Breast epithelium (tissue), 4 donors: ENCODE measurements around the gene AKR7A3. TPM values are rescaled to one million over a fixed set of nuclear protein-coding genes. Genes with fewer than 3 reads are reported as not detected.
A peak's percentile ranks its signal among the peaks of the same experiment; 100 is the strongest.
"Not testable (repeated sequence)": the region's sequence is repeated elsewhere in the genome, so short reads cannot be mapped to it uniquely, and the experiment has no call there.

Experiments
- DNase-seq, 2 donors: peaks; one replicate each; pipeline ENCODE4 v3.0.0-alpha.2; 2019; ENCODE audit warnings: low spot score in 2 of 2
- H3K27ac ChIP-seq, 2 donors: fragments of 200-600 bp; sonication (generic) in 1 of 2; one replicate each; pipeline ENCODE4 v1.5.1; 2016 to 2019; ENCODE audit warnings: mild to moderate bottlenecking in 1 of 2
- H3K27me3 ChIP-seq, 2 donors: fragments of 200-600 bp; sonication (generic) in 1 of 2; one replicate each; pipeline versions ENCODE4 v1.5.1 to v1.6.0; 2017 to 2019; ENCODE audit warnings: control low read depth in 1 of 2, mild to moderate bottlenecking in 1 of 2
- H3K36me3 ChIP-seq: fragments of 200-600 bp; one replicate; pipeline ENCODE4 v1.5.1; 2019
- H3K4me1 ChIP-seq, 2 donors: fragments of 200-600 bp; sonication (generic); one replicate each; pipeline ENCODE4 v1.5.1; 2016 to 2019; ENCODE audit warnings: control low read depth in 1 of 2
- H3K4me3 ChIP-seq, 3 donors: fragments of 200-600 bp; sonication (generic); 1 replicate in 2 of 3; 2 replicates in 1 of 3; pipeline ENCODE4 v1.5.1; 2016 to 2019; ENCODE audit warnings: mild to moderate bottlenecking in 3 of 3, moderate library complexity in 2 of 3
- H3K9me3 ChIP-seq, 2 donors: fragments of 200-600 bp; sonication (generic) in 1 of 2; one replicate each; pipeline ENCODE4 v1.5.1; 2016 to 2019; ENCODE audit warnings: control low read depth in 1 of 2
- CTCF ChIP-seq, 3 donors: fragments of 450-650 bp; IDR thresholded peaks; one replicate each; pipeline ENCODE4 v1.5.1; 2016 to 2017; ENCODE audit warnings: antibody characterized with exemption in 3 of 3, mild to moderate bottlenecking in 3 of 3, moderate library complexity in 3 of 3
- POLR2A ChIP-seq: fragments of 450-650 bp; IDR thresholded peaks from one replicate; pipeline ENCODE4 v1.6.1; 2016; ENCODE audit warnings: antibody characterized with exemption, mild to moderate bottlenecking, moderate library complexity
- POLR2AphosphoS5 ChIP-seq, 3 donors: sonication (generic); formaldehyde crosslinking; IDR thresholded peaks; one replicate each; pipeline ENCODE4 v1.6.1; 2017; ENCODE audit warnings: antibody characterized with exemption in 3 of 3
- intact Hi-C: fragments of 100-400 bp; cut with DNase I; formaldehyde crosslinking; loops from one replicate; pipeline ENCODE4 v1.15.1; 2023; ENCODE audit warnings: low total_unique reads
- total RNA-seq, 3 donors: library from RNA; depleted of rRNA; stranded (reverse); fragments of >200 nt; gene quantifications; one replicate each; pipeline ENCODE4 v1.1.0, GENCODE V29; 2016

AKR7A3 gene
- total RNA-seq, 3 donors from 2014 or later = 1.4 to 7.9 (median 5.1) TPM

- Histone ChIP-seq H3K4me3 (no peak overlapping the region), H3K27ac (no peak overlapping the region), H3K4me1 (peaks cover 5 to 6% of the 10 kb centered on the region in 2 donors), H3K36me3 (peaks cover 8% of the 10 kb centered on the region), H3K9me3 (no peaks in the 10 kb centered on the region), H3K27me3 (no peaks in the 10 kb centered on the region)
- TF ChIP-seq POLR2A (no peak), CTCF (IDR thresholded peaks at IDR 0.05) (no peak), POLR2AphosphoS5 (IDR thresholded peaks at IDR 0.05) (no peak)
- DNase-seq = no peak
- intact Hi-C loops = no loop called here
These were observed 18.4 kb upstream of the AKR7A3 start for GRCh38 chr1:19306941-19307340.

GRCh38 chr1:19305880-19306279, 17.3 kb upstream of the AKR7A3 start:
- no peak for DNase-seq
- intact Hi-C loops = no loop called here

GRCh38 chr1:19304081-19304480, 15.5 kb upstream of the AKR7A3 start:
- DNase-seq, H3K36me3 ChIP-seq, H3K27me3 ChIP-seq, H3K9me3 ChIP-seq, intact Hi-C loops, H3K27ac ChIP-seq, H3K4me1 ChIP-seq, H3K4me3 ChIP-seq: not testable (repeated sequence)

More at GRCh38 chr1:19305880-19306279, 17.3 kb upstream of the AKR7A3 start:
- TF ChIP-seq POLR2AphosphoS5 (IDR thresholded peaks at IDR 0.05) (no peak), CTCF (IDR thresholded peaks at IDR 0.05) (no peak), POLR2A (no peak)
- no peaks in the 10 kb centered on the region for H3K9me3 ChIP-seq
- peaks cover 4% of the 10 kb centered on the region in 2 donors for H3K4me1 ChIP-seq
- H3K4me3 ChIP-seq = no peak overlapping the region
- no peaks in the 10 kb centered on the region for H3K27me3 ChIP-seq
- H3K27ac ChIP-seq = no peak overlapping the region
- H3K36me3 ChIP-seq = peaks cover 8% of the 10 kb centered on the region

- H3K27ac ChIP-seq = no peak overlapping the region
- peaks cover 0 to 4% of the 10 kb centered on the region in 2 donors for H3K9me3 ChIP-seq
- peaks cover 8% of the 10 kb centered on the region for H3K36me3 ChIP-seq
- intact Hi-C loops = no loop called here
- no peaks in the 10 kb centered on the region for H3K27me3 ChIP-seq
- H3K4me1 ChIP-seq = no peaks in the 10 kb centered on the region
- no peak for DNase-seq
- no peak overlapping the region for H3K4me3 ChIP-seq
- TF ChIP-seq CTCF (IDR thresholded peaks at IDR 0.05) (no peak), POLR2AphosphoS5 (IDR thresholded peaks at IDR 0.05) (no peak), POLR2A (no peak)
These were observed 11.6 kb upstream of the AKR7A3 start for GRCh38 chr1:19300211-19300610.

GRCh38 chr1:19294638-19295037, 6.1 kb upstream of the AKR7A3 start:
- intact Hi-C loops = loop anchor here (5.0 kb wide), 1 partner anchor 908 kb away; no protein-coding TSS in a partner anchor
- no peak overlapping the region for H3K27ac ChIP-seq
- H3K9me3 ChIP-seq = peaks cover 12 to 19% of the 10 kb centered on the region in 2 donors
- H3K4me3 ChIP-seq = no peak overlapping the region
- no peak for DNase-seq
- TF ChIP-seq POLR2AphosphoS5 (IDR thresholded peaks at IDR 0.05) = no peak
- TF ChIP-seq CTCF (IDR thresholded peaks at IDR 0.05) = no peak
- TF ChIP-seq POLR2A = no peak
- H3K36me3 ChIP-seq = no peaks in the 10 kb centered on the region
- no peaks in the 10 kb centered on the region for H3K27me3 ChIP-seq
- no peaks in the 10 kb centered on the region for H3K4me1 ChIP-seq

GRCh38 chr1:19289244-19289643, 674 bp upstream of the AKR7A3 start:
- no peaks in the 10 kb centered on the region for H3K36me3 ChIP-seq
- peak overlapping the region; percentile 36 to 61 (median 54) for H3K4me3 ChIP-seq
- no peaks in the 10 kb centered on the region for H3K4me1 ChIP-seq
- no peak for DNase-seq
- peaks cover 5% of the 10 kb centered on the region in 2 donors for H3K9me3 ChIP-seq
- intact Hi-C loops = loop anchor here (5.0 kb wide), 1 partner anchor 438 kb away; no protein-coding TSS in a partner anchor
- no peak for TF ChIP-seq CTCF (IDR thresholded peaks at IDR 0.05)
- TF ChIP-seq POLR2AphosphoS5 (IDR thresholded peaks at IDR 0.05) = no peak
- no peak for TF ChIP-seq POLR2A
- H3K27ac ChIP-seq = no peak overlapping the region
- no peaks in the 10 kb centered on the region for H3K27me3 ChIP-seq
